NCI-H748 (cell line): Measurements from ENCODE around the gene CEP170B.
"Not testable (repeated sequence)": the region's sequence is repeated elsewhere in the genome, so short reads cannot be mapped to it uniquely, and the experiment has no call there.

Source experiments
- DNase-seq: peaks from one replicate; lab custom pipeline; 2025; ENCODE audit not compliant: unreplicated experiment; lab: John Stamatoyannopoulos, UW

Gene CEP170B

DNA sequence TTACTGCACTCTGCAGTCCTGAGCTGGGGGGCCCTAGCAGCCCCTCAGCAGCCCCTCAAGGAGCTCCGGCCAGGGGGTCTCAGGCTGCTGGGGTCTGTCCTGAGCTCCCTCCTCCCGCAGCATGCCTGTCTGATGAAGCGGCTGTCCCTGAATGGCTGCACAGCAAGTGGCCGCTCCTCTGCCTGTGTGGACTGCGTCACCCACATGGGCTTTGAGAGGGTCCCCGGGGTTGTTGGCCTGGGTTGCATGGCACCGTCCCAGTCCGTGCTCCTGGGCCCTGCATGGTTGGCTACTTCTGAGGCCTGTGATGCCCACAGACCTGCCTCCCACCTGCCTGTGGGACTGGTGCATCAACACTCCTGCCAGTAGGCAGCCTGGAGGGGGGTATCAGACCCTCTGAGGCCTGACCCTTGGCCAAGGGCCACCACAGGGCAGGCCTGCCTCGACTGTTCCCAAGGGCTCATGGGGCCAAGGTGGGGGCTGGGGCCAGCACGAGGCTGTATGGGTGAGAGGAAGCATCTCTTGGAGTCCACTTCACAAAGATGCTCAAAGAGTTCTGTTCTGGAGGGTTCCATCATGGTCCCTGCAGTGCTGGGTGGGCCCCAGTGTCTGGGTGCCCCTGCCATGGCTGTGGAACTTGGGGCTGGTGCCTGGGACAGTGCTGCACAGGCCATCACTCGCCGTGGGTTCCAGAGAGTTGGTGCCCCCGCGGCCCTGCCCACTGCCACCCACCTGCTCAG is 12.2 kb downstream of the CEP170B start:
- DNase-seq: no peak

DNA sequence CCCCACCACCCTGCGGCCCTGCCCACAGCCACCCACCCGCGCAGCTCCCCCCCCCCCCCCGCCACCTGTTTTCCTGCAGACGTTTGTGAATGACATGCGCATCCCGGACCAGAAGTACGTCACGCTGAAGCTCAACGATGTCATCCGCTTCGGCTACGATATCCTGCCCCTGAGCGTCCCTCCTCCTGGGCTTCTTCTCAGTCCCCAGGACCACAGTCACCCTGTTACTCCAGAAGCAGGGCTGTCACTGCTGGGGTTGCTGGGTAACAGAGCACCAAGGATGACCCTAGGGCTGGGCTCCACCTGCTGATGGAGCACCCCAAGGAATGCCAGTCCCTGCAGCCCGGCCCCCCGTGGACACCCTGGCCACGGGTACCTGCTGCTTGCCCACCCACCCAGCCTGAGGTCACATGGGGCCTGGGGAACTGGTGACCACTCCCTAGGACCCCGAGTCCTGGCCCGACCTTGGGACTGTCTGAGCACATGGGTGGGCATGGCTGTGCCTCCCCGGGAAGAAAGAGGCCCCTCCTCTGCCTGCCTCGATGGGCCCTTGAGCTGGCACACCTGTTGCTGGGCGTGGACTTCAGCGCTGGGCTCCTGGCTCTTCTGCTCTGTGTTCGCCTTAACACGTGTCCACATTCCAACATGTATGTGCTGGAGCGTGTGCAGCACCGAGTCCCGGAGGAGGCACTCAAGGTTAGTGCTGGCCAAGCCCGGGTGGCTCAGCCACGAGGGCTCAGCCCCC is 12.9 kb downstream of the CEP170B start:
- DNase-seq: no peak

GRCh38 chr14:104878582-104878981 is 13.5 kb downstream of the CEP170B start:
- no peak for DNase-seq

- DNase-seq: no peak
Measured at GRCh38 chr14:104879201-104879982, 14.3 kb downstream of the CEP170B start.

DNA sequence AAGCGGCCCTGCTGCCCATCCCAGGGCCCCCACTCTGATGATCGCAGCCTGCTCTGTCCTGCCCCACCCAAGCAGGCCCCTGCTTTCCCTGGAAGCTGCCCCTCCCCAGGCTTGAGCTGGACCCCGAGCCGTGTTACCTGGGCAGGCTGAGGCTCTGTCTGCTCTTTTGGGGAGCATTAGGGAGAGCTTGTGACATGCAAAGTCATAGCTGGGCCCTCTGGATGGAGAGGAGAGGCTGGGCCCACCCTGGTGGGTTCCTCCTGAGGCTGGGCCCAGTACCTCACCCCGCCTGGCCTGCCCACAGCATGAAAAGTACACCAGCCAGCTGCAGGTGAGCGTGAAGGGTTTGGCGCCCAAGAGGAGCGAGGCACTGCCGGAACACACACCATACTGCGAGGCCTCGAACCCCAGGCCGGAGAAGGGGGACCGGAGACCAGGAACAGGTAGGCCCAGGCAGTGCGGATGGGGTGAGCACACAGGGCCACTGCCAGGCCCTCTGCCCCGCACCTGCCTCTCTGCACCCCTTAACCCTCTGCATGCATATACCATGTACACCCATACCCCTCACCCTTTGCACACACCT is 15.0 kb downstream of the CEP170B start:
- DNase-seq: no peak

DNA sequence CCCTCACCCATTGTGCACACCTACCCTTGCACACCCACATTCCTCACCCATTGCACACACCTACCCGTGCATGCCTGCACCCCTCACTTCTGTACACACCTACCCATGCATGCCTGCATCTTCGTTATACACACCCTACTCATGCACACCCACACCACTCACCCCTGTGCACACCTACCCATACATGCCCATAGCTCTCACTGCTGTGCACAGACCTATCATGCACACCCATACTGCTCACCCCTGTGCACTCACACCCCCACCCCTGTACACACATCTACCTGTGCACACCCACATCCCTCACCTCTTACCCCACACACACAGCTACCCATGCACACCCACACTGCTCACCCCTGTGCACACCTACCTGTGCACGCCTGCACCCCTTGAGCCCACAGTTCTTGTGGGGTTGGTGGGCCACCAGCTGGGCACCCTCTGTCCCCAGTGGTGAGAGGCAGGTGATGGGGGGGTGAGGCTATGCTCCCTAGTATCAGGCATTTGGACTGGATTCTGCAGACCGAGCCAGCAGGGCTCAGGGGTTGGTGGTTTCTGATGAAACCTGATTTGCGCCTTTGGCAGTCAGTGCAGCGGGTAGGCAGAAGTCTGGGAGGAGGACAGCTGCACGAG is 15.6 kb downstream of the CEP170B start:
- DNase-seq: no peak

DNA sequence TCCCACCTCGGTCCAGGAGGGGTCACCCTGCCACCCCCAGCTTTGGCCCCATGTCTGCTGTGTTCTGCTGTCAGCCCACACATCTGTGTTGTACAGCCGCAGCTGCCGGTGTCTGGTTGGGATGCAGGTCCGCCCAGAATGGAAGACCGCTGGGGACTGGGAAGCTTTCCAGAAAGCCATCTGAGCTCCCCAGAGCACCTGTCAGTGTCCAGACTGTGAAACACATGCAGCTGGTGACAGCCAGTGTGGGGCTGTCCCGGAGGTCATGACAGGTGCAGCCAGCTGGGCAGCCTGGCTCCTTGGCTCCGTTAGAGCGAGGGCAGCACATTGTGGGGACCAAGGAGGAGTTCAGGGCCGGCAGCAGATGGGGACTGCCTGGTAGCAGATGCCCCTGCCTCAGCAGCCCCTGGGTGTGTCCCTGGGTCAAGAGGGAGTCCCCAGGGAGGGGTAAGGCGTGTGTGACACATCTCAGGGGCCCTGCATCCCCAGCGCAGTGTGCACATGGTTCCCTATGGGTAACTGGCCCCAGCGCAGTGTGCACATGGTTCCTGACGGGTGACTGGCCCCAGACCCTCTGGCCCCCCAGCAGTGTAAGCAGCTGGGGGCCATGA is 16.4 kb downstream of the CEP170B start:
- DNase-seq: no peak

DNA sequence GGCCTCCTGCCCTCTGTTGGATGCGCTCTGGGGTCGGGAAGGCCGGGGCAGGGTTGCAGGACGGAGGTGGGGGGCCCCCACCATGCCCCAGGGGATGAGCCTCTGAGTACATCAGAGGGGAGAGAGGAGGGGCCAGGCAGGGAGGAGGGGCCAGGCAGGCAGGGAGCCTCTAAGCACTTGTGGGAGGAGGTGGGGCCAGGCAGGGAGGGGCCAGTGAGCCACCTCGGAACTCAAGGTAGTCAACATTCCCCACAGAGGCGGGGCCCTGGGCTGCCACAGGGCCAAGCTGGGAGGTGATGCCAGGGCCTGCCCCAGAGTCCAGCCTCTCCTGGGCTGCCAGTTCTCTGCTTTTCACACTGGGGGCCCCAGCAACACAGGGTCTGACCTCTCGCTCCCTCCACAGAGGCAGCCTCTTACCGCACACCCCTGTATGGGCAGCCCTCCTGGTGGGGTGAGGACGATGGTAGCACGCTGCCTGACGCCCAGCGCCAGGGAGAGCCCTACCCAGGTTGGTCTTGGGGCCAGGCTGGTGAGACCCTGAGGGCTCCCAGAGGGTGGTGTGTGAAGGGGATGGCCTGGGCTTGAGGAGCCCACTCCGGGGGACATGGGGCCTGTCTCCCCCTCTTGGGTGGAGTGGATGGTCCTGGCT is 17.4 kb downstream of the CEP170B start:
- peak; percentile 31 for DNase-seq

DNA sequence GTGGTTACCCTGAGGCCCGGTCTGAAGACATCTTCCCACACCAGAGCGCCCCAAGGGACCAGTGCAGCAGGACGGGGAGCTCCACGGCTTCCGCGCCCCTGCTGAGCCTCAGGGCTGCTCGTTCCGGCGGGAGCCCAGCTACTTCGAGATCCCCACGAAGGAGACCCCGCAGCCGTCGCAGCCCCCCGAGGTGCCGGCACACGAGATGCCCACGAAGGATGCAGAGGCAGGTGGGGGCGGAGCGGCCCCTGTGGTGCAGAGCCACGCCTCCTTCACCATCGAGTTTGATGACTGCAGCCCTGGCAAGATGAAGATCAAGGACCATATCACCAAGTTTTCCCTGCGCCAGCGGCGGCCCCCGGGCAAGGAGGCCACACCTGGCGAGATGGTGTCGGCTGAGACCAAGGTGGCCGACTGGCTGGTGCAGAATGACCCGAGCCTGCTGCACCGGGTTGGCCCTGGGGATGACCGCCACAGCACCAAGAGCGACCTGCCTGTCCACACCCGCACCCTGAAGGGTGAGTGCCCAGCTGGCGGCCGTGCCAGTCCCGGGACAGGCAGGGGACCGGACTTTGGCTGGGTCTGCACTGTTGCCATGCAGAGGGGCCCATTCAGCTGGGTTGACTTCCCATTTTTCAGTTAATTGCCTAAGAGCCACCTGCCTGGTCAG is 18.1 kb downstream of the CEP170B start:
- no peak for DNase-seq

GRCh38 chr14:104883681-104884361 is 18.8 kb downstream of the CEP170B start:
- no peak for DNase-seq

DNA sequence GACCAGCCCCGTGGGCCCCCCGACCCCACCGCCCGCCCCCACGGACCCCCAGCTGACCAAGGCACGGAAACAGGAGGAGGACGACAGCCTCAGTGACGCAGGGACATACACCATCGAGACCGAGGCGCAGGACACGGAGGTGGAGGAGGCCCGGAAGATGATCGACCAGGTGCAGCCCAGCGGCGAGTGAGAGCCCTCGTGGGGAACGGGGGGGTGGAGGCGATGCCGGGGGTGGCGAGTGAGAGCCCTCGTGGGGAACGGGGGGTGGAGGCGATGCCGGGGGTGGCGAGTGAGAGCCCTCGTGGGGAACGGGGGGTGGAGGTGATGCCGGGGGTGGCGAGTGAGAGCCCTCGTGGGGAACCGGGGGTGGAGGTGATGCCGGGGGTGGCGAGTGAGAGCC is 19.3 kb downstream of the CEP170B start:
- not testable (repeated sequence) for DNase-seq

DNA sequence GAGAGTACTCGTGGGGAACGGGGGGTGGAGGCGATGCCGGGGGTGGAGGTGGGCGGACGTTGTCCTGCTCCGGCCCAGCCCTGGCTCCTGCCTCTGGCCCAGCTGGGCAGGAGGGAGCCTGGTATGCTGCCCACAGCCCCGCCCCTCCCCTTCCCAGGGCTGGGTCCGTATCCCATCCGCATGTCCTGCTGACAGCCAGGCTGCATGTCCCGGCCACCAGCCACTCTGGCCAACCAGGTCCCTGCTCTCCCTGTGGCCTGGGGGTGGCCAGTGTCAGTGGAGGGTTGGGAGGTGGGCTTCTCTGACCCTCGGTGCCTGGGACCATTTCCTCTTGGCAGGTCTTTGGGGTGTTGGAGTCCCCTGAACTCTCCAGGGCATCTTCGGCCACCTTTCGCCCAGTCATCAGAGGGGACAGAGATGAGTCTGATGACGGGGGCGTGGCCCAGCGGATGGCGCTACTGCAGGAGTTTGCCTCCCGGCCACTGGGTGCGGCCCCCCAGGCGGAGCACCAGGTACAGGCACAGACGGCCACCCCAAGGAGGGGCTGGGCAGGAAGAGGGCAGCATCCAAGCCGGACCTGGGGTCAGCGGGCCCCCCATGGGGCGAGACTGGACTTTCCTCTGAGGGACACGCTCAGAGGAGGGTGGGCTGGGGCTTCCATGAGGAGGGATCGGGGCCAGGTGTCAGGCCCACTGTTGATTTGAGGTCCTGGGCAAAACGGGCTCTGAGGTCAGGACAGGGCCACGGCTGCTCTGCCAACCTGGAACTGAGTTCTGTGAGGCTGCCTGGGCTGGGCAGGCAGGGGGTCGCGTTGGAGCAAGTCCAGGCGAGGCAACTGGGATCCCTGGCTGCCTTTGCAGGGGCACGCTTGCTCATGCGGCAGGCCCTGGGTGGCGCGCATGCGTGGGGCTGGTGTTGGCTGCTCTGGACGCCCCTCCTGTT is 20.2 kb downstream of the CEP170B start:
- DNase-seq: no peak

- DNase-seq: no peak
Measured at GRCh38 chr14:104885973-104886689, 21.1 kb downstream of the CEP170B start.

GRCh38 chr14:104886690-104887622 is 21.9 kb downstream of the CEP170B start:
- DNase-seq: no peak

DNA sequence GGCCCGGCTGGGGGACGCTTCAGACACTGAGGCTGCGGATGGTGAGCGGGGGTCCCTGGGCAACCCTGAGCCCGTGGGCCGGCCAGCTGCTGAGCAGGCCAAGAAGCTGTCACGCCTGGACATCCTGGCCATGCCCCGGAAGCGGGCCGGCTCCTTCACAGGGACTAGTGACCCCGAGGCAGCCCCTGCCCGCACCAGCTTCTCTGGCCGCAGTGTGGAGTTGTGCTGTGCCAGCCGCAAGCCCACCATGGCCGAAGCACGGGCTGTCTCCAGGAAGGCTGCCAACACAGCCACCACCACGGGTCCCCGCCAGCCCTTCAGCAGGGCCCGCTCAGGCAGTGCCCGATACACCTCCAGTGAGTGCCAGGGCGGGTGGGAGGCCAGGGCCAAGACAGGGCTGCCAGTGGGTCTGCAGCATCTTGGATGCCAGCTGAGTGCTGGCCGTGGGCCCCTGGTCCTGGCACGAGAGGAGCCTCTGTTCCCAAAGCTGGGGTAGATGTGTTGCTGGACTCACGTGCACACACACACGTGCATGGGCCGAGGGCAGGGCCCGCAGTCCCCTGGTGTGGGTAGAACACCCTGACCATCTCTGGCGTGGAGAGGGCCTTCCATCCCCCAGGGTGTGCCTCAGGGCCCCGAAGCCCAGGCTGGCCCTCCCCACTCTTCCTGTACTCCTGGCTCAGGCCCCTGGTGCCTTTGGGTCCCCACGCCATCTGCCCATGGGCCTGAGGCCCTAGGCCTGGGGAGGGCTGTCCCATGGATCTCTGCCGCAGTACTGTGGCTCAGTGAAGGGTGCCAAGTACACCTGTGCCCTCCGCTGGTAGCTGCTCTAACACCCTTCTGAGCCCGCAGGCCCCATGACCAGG is 22.8 kb downstream of the CEP170B start:
- DNase-seq: no peak
